Measurements from ENCODE around the gene LRP6. TPM values are rescaled to one million over a fixed set of nuclear protein-coding genes. Genes with fewer than 3 reads are reported as not detected.

Gene LRP6
- total and polyA plus RNA-seq, 10 of the 15 experiments (the other 5 are each of a cell fraction or from before 2014, with no cell fraction given) = 1.5 to 14.9 (median 6.1) TPM

DNA sequence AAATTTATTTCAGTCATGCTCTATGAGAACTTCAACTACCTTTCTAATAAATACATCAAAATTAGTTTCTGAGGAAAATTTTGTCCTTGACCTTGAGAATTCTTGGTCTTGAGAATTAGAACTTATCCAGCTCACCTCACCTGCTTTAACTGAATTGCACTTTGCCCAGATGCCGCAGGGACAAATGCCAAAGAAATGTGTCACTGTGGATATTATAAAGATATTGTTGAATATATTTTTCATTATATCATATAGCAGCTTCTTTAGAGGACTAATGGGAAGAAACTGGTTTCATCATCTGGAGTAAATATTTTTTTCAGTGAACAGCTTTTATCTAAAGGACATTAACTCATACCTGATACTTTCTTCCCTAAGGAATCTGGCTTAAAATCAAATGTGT lies 54.1 kb downstream of the LRP6 start:
- ATAC-seq = no peak

More for the DNA sequence above, 54.1 kb downstream of the LRP6 start:
- Histone ChIP-seq H3K4me1 (ENCODE audit: control insufficient read depth, insufficient read depth, low read length) (peaks cover 6% of the 10 kb centered on the region), H3K27me3 (replicated peaks in 1 of 2; ENCODE audit: control insufficient read depth in 2 of 2, insufficient read depth in 2 of 2, low read length in 1 of 2) (no peaks in the 10 kb centered on the region), H3K9ac (ENCODE audit: control insufficient read depth, insufficient read depth, low read length) (no peak overlapping the region), H4K20me1 (ENCODE audit: control insufficient read depth, insufficient read depth) (no peaks in the 10 kb centered on the region), H3K79me2 (ENCODE audit: control insufficient read depth, insufficient read depth, low read length) (peaks cover 2% of the 10 kb centered on the region; the same call in 1 of the 2 replicates), H3K9me3 (replicated peaks; ENCODE audit: control insufficient read depth, insufficient read depth, low read length) (no peaks in the 10 kb centered on the region), H3K27ac (ENCODE audit: control insufficient read depth, insufficient read depth) (no peak overlapping the region), H3K4me2 (ENCODE audit: control insufficient read depth, insufficient read depth) (no peak overlapping the region), H3K4me3 (no peak overlapping the region), H2AFZ (ENCODE audit: control insufficient read depth, low read depth, low read length) (no peak overlapping the region), H3K36me3 (ENCODE audit: control insufficient read depth in 2 of 2, insufficient read depth in 2 of 2, low read length in 1 of 2) (no peaks in the 10 kb centered on the region)
- ChIA-PET CTCF (interaction anchor here (0.7 kb wide), 1 partner anchor 46 kb away, joined by 3 read pairs; no protein-coding TSS in a partner anchor), RAD21 (ENCODE audit: unreplicated experiment) (interaction anchor here (0.6 kb wide), 1 partner anchor 668 kb away, joined by 3 read pairs; no protein-coding TSS in a partner anchor), POLR2A (no interaction called here), SMC1A (ENCODE audit: uncharacterized antibody, unreplicated experiment) (interaction anchor here (0.6 kb wide), 1 partner anchor 13 kb away, joined by 3 read pairs; no protein-coding TSS in a partner anchor)
- TF ChIP-seq REST (IDR thresholded peaks at IDR 0.05; ENCODE audit: low read depth, low read length) = no peak
- no peak for TF ChIP-seq PAX5 (IDR thresholded peaks at IDR 0.05; ENCODE audit: borderline replicate concordance, low read depth, low read length)
- no peak for TF ChIP-seq SREBF1 (IDR thresholded peaks at IDR 0.05; ENCODE audit: low read length)
- no peak for TF ChIP-seq IKZF2 (IDR thresholded peaks at IDR 0.05)
- TF ChIP-seq JUND (IDR thresholded peaks at IDR 0.05; ENCODE audit: low read depth, low read length) = no peak
- no peak for TF ChIP-seq RB1 (IDR thresholded peaks at IDR 0.05; ENCODE audit: borderline replicate concordance)
- no peak for TF ChIP-seq MAX (IDR thresholded peaks at IDR 0.05; ENCODE audit: low read depth, low read length)
- no peak for TF ChIP-seq CREB1 (IDR thresholded peaks at IDR 0.05; ENCODE audit: low read depth)
- TF ChIP-seq ZNF622 (IDR thresholded peaks at IDR 0.05) = no peak
- no peak for TF ChIP-seq POLR2AphosphoS5 (IDR thresholded peaks at IDR 0.05; ENCODE audit: low read length)
- no peak for TF ChIP-seq TCF3 (IDR thresholded peaks at IDR 0.05; ENCODE audit: borderline replicate concordance, insufficient read depth, low read depth, low read length)
- TF ChIP-seq EGR1 (IDR thresholded peaks at IDR 0.05; ENCODE audit: borderline replicate concordance in 1 of 2, low read depth in 2 of 2, low read length in 2 of 2) = no peak
- TF ChIP-seq ZSCAN29 (IDR thresholded peaks at IDR 0.05) = no peak
- no peak for TF ChIP-seq PAX8 (IDR thresholded peaks at IDR 0.05)
- TF ChIP-seq NFYA (IDR thresholded peaks at IDR 0.05; ENCODE audit: borderline replicate concordance, low read depth, low read length) = no peak
- FAIRE-seq (no peak), DNase-seq (ENCODE audit: low read depth, low spot score) (no peak)
- in situ Hi-C loops (cut with MboI) = no loop called here
- no TSS peak for BruUV-seq (replicated peaks)
- intact Hi-C loops (cut with micrococcal nuclease; ENCODE audit: unreplicated experiment) = loop anchor here (5.0 kb wide), 1 partner anchor 55 kb away; the partner anchor contains the start of gene LRP6
- WGBS (ENCODE audit: insufficient coverage, insufficient replicate concordance, low lambda C conversion rate, missing lambda C conversion rate) = 56% methylated on average over 1 of the region's 1 CpG

Measured in GM12878 (cell line).